ENCODE measurements around the gene PPARD. TPM values are rescaled to one million over a fixed set of nuclear protein-coding genes. Genes with fewer than 3 reads are reported as not detected.

The PPARD gene
- total and polyA plus RNA-seq, 2 of the 13 experiments (the other 11 are each of a cell fraction or from before 2014, with no cell fraction given): 6.1 to 13.3 TPM

DNA sequence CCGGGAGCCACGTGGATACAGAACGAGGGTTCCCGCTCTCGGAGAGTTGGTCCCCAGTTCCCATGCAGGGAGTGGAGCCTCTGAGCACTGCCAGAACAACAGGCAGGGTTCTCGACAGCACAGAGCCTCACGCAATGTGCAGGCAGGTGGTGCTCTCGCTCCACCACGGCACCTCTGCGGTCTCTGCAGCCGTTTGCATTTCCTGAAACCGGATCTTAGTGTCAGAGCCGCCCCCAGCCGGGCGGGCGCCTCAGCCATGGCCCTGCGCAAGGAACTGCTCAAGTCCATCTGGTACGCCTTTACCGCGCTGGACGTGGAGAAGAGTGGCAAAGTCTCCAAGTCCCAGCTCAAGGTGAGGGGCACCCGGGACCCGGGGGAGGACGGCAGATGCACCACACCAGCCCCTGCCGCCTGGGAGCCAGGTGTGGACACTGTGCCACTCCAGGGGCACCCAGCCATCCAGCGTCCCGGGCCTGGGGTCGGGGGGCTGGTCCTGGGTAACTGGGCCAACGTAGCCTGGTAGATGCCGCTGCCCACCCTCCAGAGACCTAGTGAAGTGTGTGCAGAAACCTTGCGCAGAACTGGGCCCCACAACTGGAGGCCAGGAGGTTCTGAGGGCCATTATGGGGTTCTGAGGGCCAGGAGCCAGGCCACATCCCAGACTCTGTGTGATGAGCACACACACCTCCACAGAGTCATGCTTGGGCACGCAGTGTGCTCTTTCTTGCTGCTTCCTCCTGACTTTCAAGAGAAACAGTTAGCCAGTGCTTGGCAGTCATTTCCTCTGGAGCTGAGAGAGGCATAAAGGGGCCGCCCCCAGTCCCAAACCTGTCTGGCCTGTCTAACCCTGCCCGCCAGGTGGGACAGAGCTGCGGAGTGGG, 44.5 kb upstream of the PPARD start, which contains the start of gene DEF6 (continued):
- TF ChIP-seq, protein P1, sequence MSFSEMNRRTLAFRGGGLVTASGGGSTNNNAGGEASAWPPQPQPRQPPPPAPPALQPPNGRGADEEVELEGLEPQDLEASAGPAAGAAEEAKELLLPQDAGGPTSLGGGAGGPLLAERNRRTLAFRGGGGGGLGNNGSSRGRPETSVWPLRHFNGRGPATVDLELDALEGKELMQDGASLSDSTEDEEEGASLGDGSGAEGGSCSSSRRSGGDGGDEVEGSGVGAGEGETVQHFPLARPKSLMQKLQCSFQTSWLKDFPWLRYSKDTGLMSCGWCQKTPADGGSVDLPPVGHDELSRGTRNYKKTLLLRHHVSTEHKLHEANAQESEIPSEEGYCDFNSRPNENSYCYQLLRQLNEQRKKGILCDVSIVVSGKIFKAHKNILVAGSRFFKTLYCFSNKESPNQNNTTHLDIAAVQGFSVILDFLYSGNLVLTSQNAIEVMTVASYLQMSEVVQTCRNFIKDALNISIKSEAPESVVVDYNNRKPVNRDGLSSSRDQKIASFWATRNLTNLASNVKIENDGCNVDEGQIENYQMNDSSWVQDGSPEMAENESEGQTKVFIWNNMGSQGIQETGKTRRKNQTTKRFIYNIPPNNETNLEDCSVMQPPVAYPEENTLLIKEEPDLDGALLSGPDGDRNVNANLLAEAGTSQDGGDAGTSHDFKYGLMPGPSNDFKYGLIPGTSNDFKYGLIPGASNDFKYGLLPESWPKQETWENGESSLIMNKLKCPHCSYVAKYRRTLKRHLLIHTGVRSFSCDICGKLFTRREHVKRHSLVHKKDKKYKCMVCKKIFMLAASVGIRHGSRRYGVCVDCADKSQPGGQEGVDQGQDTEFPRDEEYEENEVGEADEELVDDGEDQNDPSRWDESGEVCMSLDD (CRISPR knock-in tag; IDR thresholded peaks at IDR 0.05; ENCODE audit: borderline replicate concordance): peak; percentile 42; the same call in 1 of the 2 replicates
- no peak for TF ChIP-seq ZNF7 (CRISPR knock-in tag; IDR thresholded peaks at IDR 0.05)
- TF ChIP-seq, protein P2, sequence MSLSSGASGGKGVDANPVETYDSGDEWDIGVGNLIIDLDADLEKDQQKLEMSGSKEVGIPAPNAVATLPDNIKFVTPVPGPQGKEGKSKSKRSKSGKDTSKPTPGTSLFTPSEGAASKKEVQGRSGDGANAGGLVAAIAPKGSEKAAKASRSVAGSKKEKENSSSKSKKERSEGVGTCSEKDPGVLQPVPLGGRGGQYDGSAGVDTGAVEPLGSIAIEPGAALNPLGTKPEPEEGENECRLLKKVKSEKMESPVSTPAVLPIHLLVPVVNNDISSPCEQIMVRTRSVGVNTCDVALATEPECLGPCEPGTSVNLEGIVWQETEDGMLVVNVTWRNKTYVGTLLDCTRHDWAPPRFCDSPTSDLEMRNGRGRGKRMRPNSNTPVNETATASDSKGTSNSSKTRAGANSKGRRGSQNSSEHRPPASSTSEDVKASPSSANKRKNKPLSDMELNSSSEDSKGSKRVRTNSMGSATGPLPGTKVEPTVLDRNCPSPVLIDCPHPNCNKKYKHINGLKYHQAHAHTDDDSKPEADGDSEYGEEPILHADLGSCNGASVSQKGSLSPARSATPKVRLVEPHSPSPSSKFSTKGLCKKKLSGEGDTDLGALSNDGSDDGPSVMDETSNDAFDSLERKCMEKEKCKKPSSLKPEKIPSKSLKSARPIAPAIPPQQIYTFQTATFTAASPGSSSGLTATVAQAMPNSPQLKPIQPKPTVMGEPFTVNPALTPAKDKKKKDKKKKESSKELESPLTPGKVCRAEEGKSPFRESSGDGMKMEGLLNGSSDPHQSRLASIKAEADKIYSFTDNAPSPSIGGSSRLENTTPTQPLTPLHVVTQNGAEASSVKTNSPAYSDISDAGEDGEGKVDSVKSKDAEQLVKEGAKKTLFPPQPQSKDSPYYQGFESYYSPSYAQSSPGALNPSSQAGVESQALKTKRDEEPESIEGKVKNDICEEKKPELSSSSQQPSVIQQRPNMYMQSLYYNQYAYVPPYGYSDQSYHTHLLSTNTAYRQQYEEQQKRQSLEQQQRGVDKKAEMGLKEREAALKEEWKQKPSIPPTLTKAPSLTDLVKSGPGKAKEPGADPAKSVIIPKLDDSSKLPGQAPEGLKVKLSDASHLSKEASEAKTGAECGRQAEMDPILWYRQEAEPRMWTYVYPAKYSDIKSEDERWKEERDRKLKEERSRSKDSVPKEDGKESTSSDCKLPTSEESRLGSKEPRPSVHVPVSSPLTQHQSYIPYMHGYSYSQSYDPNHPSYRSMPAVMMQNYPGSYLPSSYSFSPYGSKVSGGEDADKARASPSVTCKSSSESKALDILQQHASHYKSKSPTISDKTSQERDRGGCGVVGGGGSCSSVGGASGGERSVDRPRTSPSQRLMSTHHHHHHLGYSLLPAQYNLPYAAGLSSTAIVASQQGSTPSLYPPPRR (CRISPR knock-in tag; IDR thresholded peaks at IDR 0.05; ENCODE audit: borderline replicate concordance): 0 out of 2 replicates have a peak, but pooled peaks have one; percentile 61
- TF ChIP-seq BRCA1 (CRISPR knock-in tag; IDR thresholded peaks at IDR 0.05): no peak; the same call in 1 of the 2 replicates
- TF ChIP-seq, protein P3, sequence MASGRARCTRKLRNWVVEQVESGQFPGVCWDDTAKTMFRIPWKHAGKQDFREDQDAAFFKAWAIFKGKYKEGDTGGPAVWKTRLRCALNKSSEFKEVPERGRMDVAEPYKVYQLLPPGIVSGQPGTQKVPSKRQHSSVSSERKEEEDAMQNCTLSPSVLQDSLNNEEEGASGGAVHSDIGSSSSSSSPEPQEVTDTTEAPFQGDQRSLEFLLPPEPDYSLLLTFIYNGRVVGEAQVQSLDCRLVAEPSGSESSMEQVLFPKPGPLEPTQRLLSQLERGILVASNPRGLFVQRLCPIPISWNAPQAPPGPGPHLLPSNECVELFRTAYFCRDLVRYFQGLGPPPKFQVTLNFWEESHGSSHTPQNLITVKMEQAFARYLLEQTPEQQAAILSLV (CRISPR knock-in tag; IDR thresholded peaks at IDR 0.05; ENCODE audit: borderline replicate concordance): peak; percentile 70; the same call in 1 of the 2 replicates
- TF ChIP-seq ZZZ3 (CRISPR knock-in tag; IDR thresholded peaks at IDR 0.05; ENCODE audit: borderline replicate concordance): peak; percentile 65; the same call in 1 of the 2 replicates
- peak; percentile 60; the same call in 1 of the 2 replicates for TF ChIP-seq ZNF547 (CRISPR knock-in tag; IDR thresholded peaks at IDR 0.05)
- peak; percentile 69 for TF ChIP-seq FOSL2 (CRISPR knock-in tag; IDR thresholded peaks at IDR 0.05)
- TF ChIP-seq, protein P4, sequence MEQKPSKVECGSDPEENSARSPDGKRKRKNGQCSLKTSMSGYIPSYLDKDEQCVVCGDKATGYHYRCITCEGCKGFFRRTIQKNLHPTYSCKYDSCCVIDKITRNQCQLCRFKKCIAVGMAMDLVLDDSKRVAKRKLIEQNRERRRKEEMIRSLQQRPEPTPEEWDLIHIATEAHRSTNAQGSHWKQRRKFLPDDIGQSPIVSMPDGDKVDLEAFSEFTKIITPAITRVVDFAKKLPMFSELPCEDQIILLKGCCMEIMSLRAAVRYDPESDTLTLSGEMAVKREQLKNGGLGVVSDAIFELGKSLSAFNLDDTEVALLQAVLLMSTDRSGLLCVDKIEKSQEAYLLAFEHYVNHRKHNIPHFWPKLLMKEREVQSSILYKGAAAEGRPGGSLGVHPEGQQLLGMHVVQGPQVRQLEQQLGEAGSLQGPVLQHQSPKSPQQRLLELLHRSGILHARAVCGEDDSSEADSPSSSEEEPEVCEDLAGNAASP (CRISPR knock-in tag; IDR thresholded peaks at IDR 0.05; ENCODE audit: borderline replicate concordance): peak; percentile 61; the same call in 1 of the 2 replicates
- TF ChIP-seq, protein P5, sequence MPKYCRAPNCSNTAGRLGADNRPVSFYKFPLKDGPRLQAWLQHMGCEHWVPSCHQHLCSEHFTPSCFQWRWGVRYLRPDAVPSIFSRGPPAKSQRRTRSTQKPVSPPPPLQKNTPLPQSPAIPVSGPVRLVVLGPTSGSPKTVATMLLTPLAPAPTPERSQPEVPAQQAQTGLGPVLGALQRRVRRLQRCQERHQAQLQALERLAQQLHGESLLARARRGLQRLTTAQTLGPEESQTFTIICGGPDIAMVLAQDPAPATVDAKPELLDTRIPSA (CRISPR knock-in tag; IDR thresholded peaks at IDR 0.05; ENCODE audit: borderline replicate concordance): peak; percentile 90; the same call in 1 of the 2 replicates
- TF ChIP-seq ELF4 (CRISPR knock-in tag; IDR thresholded peaks at IDR 0.05; ENCODE audit: borderline replicate concordance): peak; percentile 54; the same call in 1 of the 2 replicates
- peak; percentile 64 to 74 for TF ChIP-seq POLR2A (IDR thresholded peaks at IDR 0.05; ENCODE audit: insufficient read depth in 1 of 2, low read depth in 2 of 2, low read length in 2 of 2)
- no peak for TF ChIP-seq TBP (CRISPR knock-in tag; IDR thresholded peaks at IDR 0.05)
- TF ChIP-seq REPIN1 (CRISPR knock-in tag; IDR thresholded peaks at IDR 0.05; ENCODE audit: borderline replicate concordance, low read depth): peak; percentile 95
- TF ChIP-seq CHD2 (IDR thresholded peaks at IDR 0.05; ENCODE audit: low read depth, low read length): peak; percentile 46; the same call in 1 of the 2 replicates
- TF ChIP-seq ZNF496 (CRISPR knock-in tag; IDR thresholded peaks at IDR 0.05; ENCODE audit: insufficient replicate concordance): no peak
- peak; percentile 42; the same call in 1 of the 2 replicates for TF ChIP-seq XBP1 (CRISPR knock-in tag; IDR thresholded peaks at IDR 0.05)

Measured in HepG2 (cell line).